IMR-90 (cell line): ENCODE data around the gene TBX10. TPM values are rescaled to one million over a fixed set of nuclear protein-coding genes. Genes with fewer than 3 reads are reported as not detected.

Source experiments
- ATAC-seq: fragments of 200-7000 bp; cut with Tn5 transposase; 2 replicates; pipeline ENCODE4 v1.9.1; 2020; ENCODE audit warnings: low read depth, mild to moderate bottlenecking, moderate library complexity
- BruUV-seq: library from RNA; stranded (reverse); fragments of 400-500 nt; replicated peaks from 2 replicates; lab custom pipeline; 2021; lab: Mats Ljungman, UMichigan
- CTCF ChIA-PET: fragments of 300-600 bp; formaldehyde crosslinking; extraction: SDS; loops from one replicate; lab custom pipeline; 2021; ENCODE audit warnings: antibody characterized with exemption; lab: Yijun Ruan, JAX
- POLR2A ChIA-PET: fragments of 300-600 bp; sonication (Branson Sonifier 250); formaldehyde crosslinking; loops from one replicate; lab custom pipeline; 2022; ENCODE audit warnings: antibody characterized with exemption; ENCODE audit not compliant: unreplicated experiment; lab: Charles Lee
- DNase-seq: peaks from one replicate; pipeline ENCODE4 v3.0.0; 2013
- H2AFZ ChIP-seq: replicated peaks from 2 replicates; pipeline ENCODE3; 2013; ENCODE audit warnings: low read length, mild to moderate bottlenecking; ENCODE audit not compliant: poor library complexity
- H2AK5ac ChIP-seq: 2 replicates; pipeline ENCODE4 v1.6.1; 2013; ENCODE audit warnings: low read depth, low read length, inconsistent platforms
- H2AK9ac ChIP-seq: replicated peaks from 2 replicates; pipeline ENCODE3; 2013; ENCODE audit warnings: mild to moderate bottlenecking, low read depth, low read length, moderate library complexity; ENCODE audit not compliant: poor library complexity
- H2BK120ac ChIP-seq: 2 replicates; pipeline ENCODE4 v1.6.1; 2013; ENCODE audit warnings: low read depth, low read length, inconsistent platforms
- H2BK15ac ChIP-seq: 3 replicates; pipeline ENCODE4 v1.6.1; 2013; ENCODE audit warnings: low read depth, low read length, inconsistent platforms
- H2BK20ac ChIP-seq: 2 replicates; pipeline ENCODE4 v1.6.1; 2013; ENCODE audit warnings: low read depth, mild to moderate bottlenecking, inconsistent platforms, low read length, moderate library complexity
- H2BK5ac ChIP-seq: 2 replicates; pipeline ENCODE4 v1.6.1; 2013; ENCODE audit warnings: mild to moderate bottlenecking, low read depth, low read length, inconsistent platforms; ENCODE audit not compliant: poor library complexity, severe bottlenecking
- H3K14ac ChIP-seq: replicated peaks from 2 replicates; pipeline ENCODE4 v1.6.1; 2013; ENCODE audit warnings: low read depth, low read length, inconsistent platforms
- H3K18ac ChIP-seq: 2 replicates; pipeline ENCODE4 v1.6.1; 2013; ENCODE audit warnings: low read depth, low read length, control low read depth
- H3K23ac ChIP-seq: 2 replicates; pipeline ENCODE4 v1.6.1; 2013; ENCODE audit warnings: low read depth, low read length, inconsistent platforms
- H3K27ac ChIP-seq: 2 replicates; pipeline ENCODE4 v1.5.1; 2013; ENCODE audit warnings: mild to moderate bottlenecking, control low read depth, low read length; ENCODE audit not compliant: insufficient read depth
- H3K27me3 ChIP-seq: 2 replicates; pipeline ENCODE4 v1.6.1; 2013; ENCODE audit warnings: low read length; ENCODE audit not compliant: control insufficient read depth, insufficient read depth
- H3K36me3 ChIP-seq: 2 replicates; pipeline ENCODE4 v1.6.1; 2013; ENCODE audit warnings: low read length, mixed read lengths; ENCODE audit not compliant: control insufficient read depth, insufficient read depth
- H3K4ac ChIP-seq: 2 replicates; pipeline ENCODE4 v1.6.1; 2013; ENCODE audit warnings: low read depth, low read length, inconsistent platforms
- H3K4me1 ChIP-seq: 2 replicates; pipeline ENCODE4 v1.6.1; 2013; ENCODE audit warnings: low read length, mixed read lengths; ENCODE audit not compliant: control insufficient read depth, insufficient read depth
- H3K4me2 ChIP-seq: 2 replicates; pipeline ENCODE4 v1.6.1; 2013; ENCODE audit warnings: low read depth, mild to moderate bottlenecking, control low read depth, low read length, moderate library complexity
- H3K4me3 ChIP-seq: 2 replicates; pipeline ENCODE4 v1.5.1; 2013; ENCODE audit warnings: low read depth, mild to moderate bottlenecking, control low read depth, low read length, moderate library complexity; ENCODE audit not compliant: insufficient read depth
- H3K56ac ChIP-seq: 2 replicates; pipeline ENCODE4 v1.6.1; 2013; ENCODE audit warnings: low read length, inconsistent platforms; ENCODE audit not compliant: insufficient read depth; ENCODE audit errors: extremely low read depth
- H3K79me1 ChIP-seq, 2 experiments: 2 replicates each; pipeline ENCODE4 v1.6.1; 2013; ENCODE audit warnings: low read length in 2 of 2, inconsistent platforms in 1 of 2, low read depth in 1 of 2
- H3K9ac ChIP-seq: 2 replicates; pipeline ENCODE4 v1.6.1; 2013; ENCODE audit warnings: low read depth, low read length, control low read depth
- H3K9me1 ChIP-seq: 2 replicates; pipeline ENCODE4 v1.6.1; 2013; ENCODE audit warnings: low read length, inconsistent platforms; ENCODE audit not compliant: insufficient read depth
- H3K9me3 ChIP-seq: 2 replicates; pipeline ENCODE4 v1.6.1; 2013; ENCODE audit warnings: low read length; ENCODE audit not compliant: control insufficient read depth, insufficient read depth
- H4K20me1 ChIP-seq: 2 replicates; pipeline ENCODE4 v1.6.1; 2013; ENCODE audit warnings: low read length, inconsistent platforms; ENCODE audit not compliant: insufficient read depth
- H4K5ac ChIP-seq: 2 replicates; pipeline ENCODE4 v1.6.1; 2013; ENCODE audit warnings: mild to moderate bottlenecking, low read depth, low read length, control low read depth
- H4K8ac ChIP-seq, 2 experiments: 2 replicates each; pipeline ENCODE4 v1.6.1; 2013; ENCODE audit warnings: low read depth in 2 of 2, low read length in 2 of 2, control low read depth in 1 of 2, inconsistent platforms in 1 of 2
- H4K91ac ChIP-seq: 2 replicates; pipeline ENCODE4 v1.6.1; 2013; ENCODE audit warnings: low read depth, low read length, inconsistent platforms; ENCODE audit not compliant: insufficient read depth
- MAFK ChIP-seq: IDR thresholded peaks from 2 replicates; pipeline ENCODE4 v1.6.1; 2012; ENCODE audit warnings: low read depth, low read length, improper control_type of control experiment
- WGBS, 2 experiments: methylation state at CpG; one replicate each; pipeline versions ENCODE4 v1.1.5 to v1.1.7; 2013; ENCODE audit warnings: missing lambda C conversion rate in 2 of 2; ENCODE audit not compliant: insufficient read length in 1 of 2; ENCODE audit errors: extremely low coverage in 2 of 2; 5-methylcytosine and 5-hydroxymethylcytosine counted together
- dilution Hi-C: fragments of 300-500 bp; cut with HindIII; formaldehyde crosslinking; loops from one replicate; pipeline ENCODE4 v1.14.3; 2018; ENCODE audit warnings: low sequenced_read_pairs; ENCODE audit not compliant: unreplicated experiment
- in situ Hi-C: fragments of 300-500 bp; cut with MboI; formaldehyde crosslinking; loops from 3 replicates; pipeline ENCODE4 v1.14.3; 2019; ENCODE audit warnings: low sequenced_read_pairs, inconsistent platforms, mixed read lengths
- intact Hi-C: fragments of 100-400 bp; cut with micrococcal nuclease; formaldehyde crosslinking; loops from 2 replicates; pipeline ENCODE4 v1.10.0; 2022
- polyA plus RNA-seq, 3 experiments: library from polyadenylated mRNA; depleted of rRNA; stranded (reverse); fragments of >200 nt; gene quantifications; 2 replicates each; pipeline ENCODE4 v1.2.3, GENCODE V29; 2012; ENCODE audit warnings: low replicate concordance in 1 of 3
- total RNA-seq: library from RNA; depleted of rRNA; stranded (reverse); fragments of >200 nt; gene quantifications from 2 replicates; pipeline ENCODE4 v1.2.3, GENCODE V29; 2012

The TBX10 gene
- total and polyA plus RNA-seq, 2 of the 4 experiments (the other 2 are of a cell fraction), result not detected

DNA sequence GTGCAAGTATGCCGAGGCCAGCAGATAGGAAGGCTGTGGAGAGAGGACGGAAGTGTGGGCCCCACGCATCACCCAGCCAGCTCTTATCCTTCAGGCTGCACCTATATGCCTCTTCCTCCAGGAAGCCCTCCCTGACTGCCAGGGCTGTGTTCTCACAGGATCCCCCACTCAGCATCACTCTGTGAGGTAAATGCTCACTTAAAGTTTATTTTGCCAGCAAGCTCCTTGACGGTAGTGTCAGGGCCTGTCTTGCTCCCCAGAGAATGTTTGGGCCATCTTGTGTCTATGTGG, 4.4 kb downstream of the TBX10 start:
- in situ Hi-C loops, result no loop called here

More for the DNA sequence above, 4.4 kb downstream of the TBX10 start:
- dilution Hi-C loops (no loop called here), intact Hi-C loops (no loop called here)
- Histone ChIP-seq H3K4me2 (no peak overlapping the region), H3K18ac (no peak overlapping the region), H4K20me1 (no peaks in the 10 kb centered on the region), H2BK5ac (no peak overlapping the region), H3K9me3 (no peaks in the 10 kb centered on the region), H2AFZ (no peak overlapping the region), H2BK15ac (no peak overlapping the region), H3K14ac (no peak overlapping the region), H2BK20ac (no peak overlapping the region), H3K9ac (no peak overlapping the region), H3K4me1 (0 out of 2 replicates have a peak, but pooled peaks cover 3% of the 10 kb centered on the region), H2AK9ac (no peak overlapping the region), H3K27ac (no peak overlapping the region), H4K8ac (no peak overlapping the region), H4K5ac (no peak overlapping the region), H3K4me3 (no peak overlapping the region), H3K23ac (no peak overlapping the region), H3K79me1 (no peaks in the 10 kb centered on the region), H3K36me3 (no peaks in the 10 kb centered on the region), H4K91ac (no peak overlapping the region), H2AK5ac (no peak overlapping the region), H3K27me3 (peaks cover 9% of the 10 kb centered on the region; the same call in 1 of the 2 replicates), H3K56ac (no peak overlapping the region), H3K4ac (no peak overlapping the region), H2BK120ac (no peak overlapping the region), H3K9me1 (peaks cover 4% of the 10 kb centered on the region; the same call in 1 of the 2 replicates)
- ChIA-PET CTCF (no interaction called here), POLR2A (no interaction called here)
- no TSS peak for BruUV-seq
- WGBS, 2 experiments, result 74% methylated on average over 4 of the region's 4 CpGs; no CpG with 5 or more reads in 1 of the 2 experiments
- TF ChIP-seq MAFK, result no peak
- ATAC-seq, result no peak
- no peak for DNase-seq
